Activated CD8-positive, alpha-beta T cell treated with anti-CD3 and anti-CD28 coated beads for 36 hours (primary cell): ENCODE results near the gene CIAO1. TPM values are rescaled to one million over a fixed set of nuclear protein-coding genes. Genes with fewer than 3 reads are reported as not detected.

Experiments used
- ATAC-seq: fragments of 200-7000 bp; cut with Tn5 transposase; one replicate; pipeline ENCODE4 v1.10.0; 2021; ENCODE audit warnings: mild to moderate bottlenecking, moderate library complexity
- CTCF ChIA-PET: fragments of 350-600 bp; sonication (Branson Sonifier 250); formaldehyde crosslinking; loops from one replicate; lab custom pipeline; 2021; ENCODE audit warnings: antibody characterized with exemption; lab: Charles Lee
- POLR2A ChIA-PET: fragments of 350-600 bp; sonication (Branson Sonifier 250); formaldehyde crosslinking; loops from one replicate; lab custom pipeline; 2021; ENCODE audit warnings: antibody characterized with exemption; lab: Charles Lee
- DNase-seq: peaks from one replicate; pipeline ENCODE4 v3.0.0-alpha.2; 2020
- H3K27ac Mint-ChIP-seq: one replicate; pipeline ENCODE4 v1.8.0; 2021; ENCODE audit warnings: mild to moderate bottlenecking, mixed read lengths
- H3K27me3 Mint-ChIP-seq: one replicate; pipeline ENCODE4 v1.8.0; 2021; ENCODE audit warnings: mixed read lengths
- H3K36me3 Mint-ChIP-seq: one replicate; pipeline ENCODE4 v1.8.0; 2021; ENCODE audit warnings: low read depth, mixed read lengths
- H3K4me1 Mint-ChIP-seq: one replicate; pipeline ENCODE4 v1.8.0; 2021; ENCODE audit warnings: low read depth, mixed read lengths
- H3K4me3 Mint-ChIP-seq: one replicate; pipeline ENCODE4 v1.8.0; 2021; ENCODE audit warnings: mild to moderate bottlenecking, moderate library complexity, mixed read lengths
- H3K9me3 Mint-ChIP-seq: one replicate; pipeline ENCODE4 v1.8.0; 2021; ENCODE audit warnings: mixed read lengths
- intact Hi-C: fragments of 100-400 bp; cut with micrococcal nuclease; formaldehyde crosslinking; loops from one replicate; pipeline ENCODE4 v1.10.0; 2022
- total RNA-seq, 2 experiments: library from RNA; stranded (reverse); gene quantifications; one replicate each; pipeline ENCODE4 v1.2.3, GENCODE V29; 2021
- TF ChIP-seq, protein P1 (sequence below): fragments of 200-600 bp; IDR thresholded peaks from one replicate; pipeline ENCODE4 v1.8.0; 2022; ENCODE audit warnings: antibody characterized with exemption, mild to moderate bottlenecking

Gene CIAO1
- total RNA-seq, 2 experiments from 2014 or later, result 72.1 to 72.3 TPM

DNA sequence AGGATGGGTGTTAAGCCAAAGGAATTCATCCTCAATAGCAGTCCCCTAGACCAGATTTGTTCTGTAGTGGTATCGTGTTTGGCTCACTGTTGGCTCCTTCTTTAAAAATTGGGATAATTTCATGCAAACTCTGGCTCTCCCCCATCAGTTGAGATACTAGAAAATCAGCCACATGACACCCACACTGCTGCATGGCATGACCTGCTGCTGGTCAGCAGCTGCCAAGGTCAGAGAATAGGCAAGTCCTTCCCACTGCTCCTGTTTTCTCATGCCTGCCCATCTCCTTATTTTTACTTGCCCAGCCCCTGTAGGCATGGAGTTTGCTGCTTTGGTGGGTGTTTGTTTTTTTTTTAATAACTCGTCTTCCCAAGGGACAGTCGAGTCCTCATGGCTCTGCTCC, 40.3 kb downstream of the CIAO1 start:
- intact Hi-C loops, result loop anchor here (5.0 kb wide), 1 partner anchor 36 kb away; no protein-coding TSS in a partner anchor
- Mint-ChIP-seq H3K36me3 (peaks cover 43% of the 10 kb centered on the region), H3K4me3 (peak overlapping the region; percentile 100), H3K27ac (peak overlapping the region; percentile 99), H3K4me1 (peaks cover 42% of the 10 kb centered on the region), H3K27me3 (no peaks in the 10 kb centered on the region), H3K9me3 (no peaks in the 10 kb centered on the region)
- ChIA-PET CTCF (interaction anchor here (1.6 to 3.2 kb wide), 3 partner anchors 10 to 40 kb away, joined by 5 to 19 read pairs (median 11); partner anchors contain the start of gene CIAO1), POLR2A (interaction anchor here (0.8 to 6.0 kb wide), 12 partner anchors 9 to 223 kb away, joined by 3 to 119 read pairs (median 4); partner anchors contain the start of genes ITPRIPL1 and NCAPH)
- DNase-seq (no peak), ATAC-seq (no peak)
- TF ChIP-seq, protein P1, sequence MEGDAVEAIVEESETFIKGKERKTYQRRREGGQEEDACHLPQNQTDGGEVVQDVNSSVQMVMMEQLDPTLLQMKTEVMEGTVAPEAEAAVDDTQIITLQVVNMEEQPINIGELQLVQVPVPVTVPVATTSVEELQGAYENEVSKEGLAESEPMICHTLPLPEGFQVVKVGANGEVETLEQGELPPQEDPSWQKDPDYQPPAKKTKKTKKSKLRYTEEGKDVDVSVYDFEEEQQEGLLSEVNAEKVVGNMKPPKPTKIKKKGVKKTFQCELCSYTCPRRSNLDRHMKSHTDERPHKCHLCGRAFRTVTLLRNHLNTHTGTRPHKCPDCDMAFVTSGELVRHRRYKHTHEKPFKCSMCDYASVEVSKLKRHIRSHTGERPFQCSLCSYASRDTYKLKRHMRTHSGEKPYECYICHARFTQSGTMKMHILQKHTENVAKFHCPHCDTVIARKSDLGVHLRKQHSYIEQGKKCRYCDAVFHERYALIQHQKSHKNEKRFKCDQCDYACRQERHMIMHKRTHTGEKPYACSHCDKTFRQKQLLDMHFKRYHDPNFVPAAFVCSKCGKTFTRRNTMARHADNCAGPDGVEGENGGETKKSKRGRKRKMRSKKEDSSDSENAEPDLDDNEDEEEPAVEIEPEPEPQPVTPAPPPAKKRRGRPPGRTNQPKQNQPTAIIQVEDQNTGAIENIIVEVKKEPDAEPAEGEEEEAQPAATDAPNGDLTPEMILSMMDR, result no peak

- Mint-ChIP-seq H3K36me3 (peaks cover 25% of the 10 kb centered on the region), H3K9me3 (no peaks in the 10 kb centered on the region), H3K4me1 (peaks cover 33% of the 10 kb centered on the region), H3K4me3 (no peak overlapping the region), H3K27me3 (no peaks in the 10 kb centered on the region), H3K27ac (no peak overlapping the region)
- intact Hi-C loops, result loop anchor here (5.0 kb wide), 1 partner anchor 34 kb away; no protein-coding TSS in a partner anchor
- TF ChIP-seq, protein P1, result no peak
- CTCF ChIA-PET, result interaction anchor here (0.8 kb wide), 1 partner anchor 13 kb away, joined by 3 read pairs; no protein-coding TSS in a partner anchor
- POLR2A ChIA-PET, result interaction anchor here (0.7 to 6.0 kb wide), 2 partner anchors 13 to 39 kb away, joined by 3 to 119 read pairs; partner anchors contain the start of gene ITPRIPL1
- DNase-seq (no peak), ATAC-seq (no peak)
Measured at GRCh38 chr2:96308248-96308647, 42.2 kb downstream of the CIAO1 start.

DNA sequence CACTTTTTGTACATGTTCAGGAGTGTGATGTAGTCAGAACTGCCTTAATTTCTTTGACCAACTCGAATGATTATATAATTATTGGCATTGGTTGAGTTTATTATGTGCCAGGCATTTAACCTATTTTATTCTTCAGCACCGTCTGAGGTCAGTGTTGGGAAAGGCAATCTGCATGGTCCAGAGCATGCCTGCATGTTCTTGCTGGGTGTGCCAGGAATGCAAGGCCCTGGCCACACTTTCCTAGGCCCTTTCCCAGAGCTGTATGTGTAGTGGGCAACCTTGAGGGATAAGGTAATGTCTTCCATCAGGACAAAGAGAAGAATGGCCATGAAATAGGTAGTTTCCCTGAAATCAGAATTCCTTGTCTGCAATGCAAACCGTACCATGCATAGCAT, 49.0 kb downstream of the CIAO1 start:
- Mint-ChIP-seq H3K9me3 (no peaks in the 10 kb centered on the region), H3K27ac (peak overlapping the region; percentile 84), H3K36me3 (peaks cover 15% of the 10 kb centered on the region), H3K27me3 (no peaks in the 10 kb centered on the region), H3K4me3 (no peak overlapping the region), H3K4me1 (peaks cover 43% of the 10 kb centered on the region)
- ATAC-seq, result no peak
- TF ChIP-seq, protein P1, result no peak
- DNase-seq, result no peak
- CTCF ChIA-PET, result no interaction called here
- intact Hi-C loops, result no loop called here
- POLR2A ChIA-PET, result interaction anchor here (0.7 to 12.3 kb wide), 2 partner anchors 8 to 17 kb away, joined by 3 to 119 read pairs; partner anchors contain the start of gene SNRNP200

GRCh38 chr2:96315400-96316071, 49.5 kb downstream of the CIAO1 start:
- peak; percentile 55 for ATAC-seq
- peak; percentile 47 for DNase-seq
- TF ChIP-seq, protein P1, result no peak
- intact Hi-C loops, result no loop called here
- H3K27ac Mint-ChIP-seq, result peak overlapping the region; percentile 84
- peak overlapping the region; percentile 27 for H3K4me3 Mint-ChIP-seq
- H3K9me3 Mint-ChIP-seq, result no peaks in the 10 kb centered on the region
- H3K27me3 Mint-ChIP-seq, result no peaks in the 10 kb centered on the region
- CTCF ChIA-PET, result interaction anchor here (1.2 kb wide), 1 partner anchor 9 kb away, joined by 5 read pairs; no protein-coding TSS in a partner anchor
- peaks cover 45% of the 10 kb centered on the region for H3K4me1 Mint-ChIP-seq
- POLR2A ChIA-PET, result interaction anchor here (0.7 to 12.3 kb wide), 5 partner anchors 8 to 48 kb away, joined by 3 to 119 read pairs (median 4); partner anchors contain the start of genes ITPRIPL1 and SNRNP200
- peaks cover 15% of the 10 kb centered on the region for H3K36me3 Mint-ChIP-seq

DNA sequence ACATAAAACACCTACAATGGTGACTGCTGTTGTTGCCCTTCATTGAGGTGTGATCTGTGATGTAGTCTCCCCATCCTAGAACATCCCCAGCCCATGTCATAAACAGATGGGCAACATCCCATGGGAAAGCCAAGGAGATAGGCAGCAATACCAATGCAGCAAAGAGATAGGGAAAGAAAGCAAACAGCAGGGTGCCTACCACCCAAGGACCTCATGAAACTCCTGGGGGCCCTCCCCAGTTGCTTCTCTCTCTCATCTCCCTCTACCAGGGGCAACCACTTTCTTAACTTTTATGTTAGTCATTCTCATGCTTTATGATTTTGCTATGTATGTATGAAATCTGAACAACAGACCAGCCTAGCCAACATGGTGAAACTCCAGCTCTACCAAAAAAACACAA, 51.0 kb downstream of the CIAO1 start:
- H3K4me3 Mint-ChIP-seq, result no peak overlapping the region
- no peak for DNase-seq
- no peak overlapping the region for H3K27ac Mint-ChIP-seq
- no peaks in the 10 kb centered on the region for H3K9me3 Mint-ChIP-seq
- intact Hi-C loops, result no loop called here
- H3K27me3 Mint-ChIP-seq, result no peaks in the 10 kb centered on the region
- peaks cover 15% of the 10 kb centered on the region for H3K36me3 Mint-ChIP-seq
- ChIA-PET POLR2A (interaction anchor here (0.7 to 12.3 kb wide), 4 partner anchors 9 to 39 kb away, joined by 3 to 119 read pairs (median 4); partner anchors contain the start of gene SNRNP200), CTCF (interaction anchor here (1.2 kb wide), 1 partner anchor 12 kb away, joined by 3 read pairs; the partner anchor contains the start of gene SNRNP200)
- TF ChIP-seq, protein P1, result no peak
- ATAC-seq, result no peak
- peaks cover 45% of the 10 kb centered on the region for H3K4me1 Mint-ChIP-seq
